Measurements from ENCODE around the gene TBRG4.

TBRG4 gene

GRCh38 chr7:45099891-45100760, 11.4 kb downstream of the TBRG4 start:
- H4K8ac ChIP-seq (ENCODE audit: low read depth, low read length), result no peak overlapping the region
- no peak for DNase-seq
- H3K27me3 ChIP-seq (ENCODE audit: insufficient read depth, low read length, poor library complexity), result no peaks in the 10 kb centered on the region
- H3K23ac ChIP-seq (ENCODE audit: low read length), result no peak overlapping the region
- peaks cover 24% of the 10 kb centered on the region for H3K36me3 ChIP-seq (ENCODE audit: control insufficient read depth, insufficient read depth, low read length)
- no peak overlapping the region for H3K9ac ChIP-seq (ENCODE audit: low read length)
- no peak overlapping the region for H3K4me3 ChIP-seq (ENCODE audit: low read length)
- no peaks in the 10 kb centered on the region for H3K79me1 ChIP-seq (ENCODE audit: low read length)
- H2BK120ac ChIP-seq (ENCODE audit: low read depth, low read length), result no peak overlapping the region
- no peak overlapping the region for H2BK15ac ChIP-seq (replicated peaks; ENCODE audit: low read depth)
- no peak overlapping the region for H2BK5ac ChIP-seq (ENCODE audit: low read length)
- no peak overlapping the region for H3K4me2 ChIP-seq (ENCODE audit: low read length)
- no peak overlapping the region for H4K5ac ChIP-seq (ENCODE audit: low read length)
- H3K27ac ChIP-seq (ENCODE audit: low read depth, low read length), result no peak overlapping the region
- H3K79me2 ChIP-seq (ENCODE audit: control insufficient read depth, insufficient read depth, low read length), result no peaks in the 10 kb centered on the region
- WGBS (ENCODE audit: extremely low coverage, insufficient coverage, low lambda C conversion rate), result no CpG with 5 or more reads among the region's 16 CpGs
- H3K56ac ChIP-seq (ENCODE audit: low read length), result no peak overlapping the region
- no peak overlapping the region for H3K18ac ChIP-seq (ENCODE audit: low read length)
- no peak overlapping the region for H2AK5ac ChIP-seq (ENCODE audit: low read length)
- no peak overlapping the region for H3K4ac ChIP-seq (ENCODE audit: low read depth, low read length)
- H3K4me1 ChIP-seq (ENCODE audit: control insufficient read depth, low read depth, low read length), result no peaks in the 10 kb centered on the region

- Histone ChIP-seq H3K4me1 (ENCODE audit: control insufficient read depth, low read depth, low read length) (no peaks in the 10 kb centered on the region), H3K4me2 (ENCODE audit: low read length) (no peak overlapping the region), H2AK5ac (ENCODE audit: low read length) (no peak overlapping the region), H2BK120ac (ENCODE audit: low read depth, low read length) (no peak overlapping the region), H3K4ac (ENCODE audit: low read depth, low read length) (no peak overlapping the region), H4K8ac (ENCODE audit: low read depth, low read length) (no peak overlapping the region), H3K79me2 (ENCODE audit: control insufficient read depth, insufficient read depth, low read length) (no peaks in the 10 kb centered on the region), H4K5ac (ENCODE audit: low read length) (no peak overlapping the region), H3K27me3 (ENCODE audit: insufficient read depth, low read length, poor library complexity) (no peaks in the 10 kb centered on the region), H3K36me3 (ENCODE audit: control insufficient read depth, insufficient read depth, low read length) (peaks cover 22% of the 10 kb centered on the region), H3K18ac (ENCODE audit: low read length) (no peak overlapping the region), H3K4me3 (ENCODE audit: low read length) (no peak overlapping the region), H3K56ac (ENCODE audit: low read length) (no peak overlapping the region), H3K79me1 (ENCODE audit: low read length) (no peaks in the 10 kb centered on the region), H2BK15ac (replicated peaks; ENCODE audit: low read depth) (no peak overlapping the region), H3K9ac (ENCODE audit: low read length) (no peak overlapping the region), H2BK5ac (ENCODE audit: low read length) (no peak overlapping the region), H3K27ac (ENCODE audit: low read depth, low read length) (no peak overlapping the region), H3K23ac (ENCODE audit: low read length) (no peak overlapping the region)
- no peak for DNase-seq
- WGBS (ENCODE audit: extremely low coverage, insufficient coverage, low lambda C conversion rate), result no CpG with 5 or more reads among the region's 10 CpGs
These were observed 12.3 kb downstream of the TBRG4 start for GRCh38 chr7:45098983-45099839.

- H3K23ac ChIP-seq (ENCODE audit: low read length), result no peak overlapping the region
- H2BK15ac ChIP-seq (replicated peaks; ENCODE audit: low read depth), result no peak overlapping the region
- no peak overlapping the region for H3K9ac ChIP-seq (ENCODE audit: low read length)
- no peaks in the 10 kb centered on the region for H3K27me3 ChIP-seq (ENCODE audit: insufficient read depth, low read length, poor library complexity)
- H2BK5ac ChIP-seq (ENCODE audit: low read length), result no peak overlapping the region
- no peak overlapping the region for H3K27ac ChIP-seq (ENCODE audit: low read depth, low read length)
- H4K5ac ChIP-seq (ENCODE audit: low read length), result no peak overlapping the region
- no peak overlapping the region for H3K4me2 ChIP-seq (ENCODE audit: low read length)
- no peak overlapping the region for H3K56ac ChIP-seq (ENCODE audit: low read length)
- no CpG with 5 or more reads among the region's 3 CpGs for WGBS (ENCODE audit: extremely low coverage, insufficient coverage, low lambda C conversion rate)
- H3K36me3 ChIP-seq (ENCODE audit: control insufficient read depth, insufficient read depth, low read length), result no peaks in the 10 kb centered on the region
- H2BK120ac ChIP-seq (ENCODE audit: low read depth, low read length), result no peak overlapping the region
- no peak overlapping the region for H4K8ac ChIP-seq (ENCODE audit: low read depth, low read length)
- no peak overlapping the region for H3K4ac ChIP-seq (ENCODE audit: low read depth, low read length)
- no peak overlapping the region for H3K18ac ChIP-seq (ENCODE audit: low read length)
- no peaks in the 10 kb centered on the region for H3K79me2 ChIP-seq (ENCODE audit: control insufficient read depth, insufficient read depth, low read length)
- no peak overlapping the region for H3K4me3 ChIP-seq (ENCODE audit: low read length)
- no peaks in the 10 kb centered on the region for H3K79me1 ChIP-seq (ENCODE audit: low read length)
- H3K4me1 ChIP-seq (ENCODE audit: control insufficient read depth, low read depth, low read length), result no peaks in the 10 kb centered on the region
- DNase-seq, result no peak
- H2AK5ac ChIP-seq (ENCODE audit: low read length), result no peak overlapping the region
These were observed 18.6 kb downstream of the TBRG4 start for GRCh38 chr7:45092931-45093235.

DNA sequence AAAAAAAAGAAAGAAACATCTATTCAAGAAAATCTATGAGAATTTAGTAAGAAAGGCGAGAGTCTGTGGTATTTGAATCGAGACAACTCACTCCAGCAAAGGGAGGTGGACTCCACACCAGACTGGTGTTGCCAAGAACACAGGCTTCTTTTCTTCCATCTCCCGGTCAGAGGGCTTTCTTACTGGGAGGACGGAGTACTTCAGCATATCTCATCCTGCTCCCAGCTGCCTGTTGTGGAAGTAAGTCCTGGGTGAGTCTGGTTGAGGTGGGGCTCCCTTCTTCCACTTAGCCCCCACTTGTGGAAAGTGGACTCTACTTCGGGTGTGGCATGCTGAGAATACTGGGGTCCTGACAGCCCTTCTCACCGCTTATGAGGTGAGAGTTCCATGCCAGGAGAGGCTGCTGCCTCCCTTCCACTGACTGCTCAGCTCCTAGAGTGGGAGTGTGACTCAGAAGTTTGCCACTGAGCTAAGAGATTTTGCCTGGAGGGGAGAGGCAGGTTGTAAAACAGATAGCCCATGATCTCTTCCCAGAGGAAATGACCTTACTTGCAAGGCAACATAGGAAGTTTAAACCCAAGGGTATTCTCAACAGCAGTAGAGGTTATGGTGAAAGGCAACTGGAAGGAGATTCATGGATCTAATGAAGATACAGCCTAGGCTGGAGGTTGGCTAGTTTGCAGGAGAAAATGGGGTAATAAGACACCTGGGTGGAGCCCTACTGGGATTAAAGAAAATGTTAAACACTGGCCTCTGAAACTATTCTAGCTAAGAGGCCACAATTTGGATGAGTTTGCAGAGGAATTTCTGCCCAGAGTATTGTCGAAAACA, 19.2 kb downstream of the TBRG4 start:
- H3K79me1 ChIP-seq (ENCODE audit: low read length), result no peaks in the 10 kb centered on the region
- H2AK5ac ChIP-seq (ENCODE audit: low read length), result no peak overlapping the region
- H3K79me2 ChIP-seq (ENCODE audit: control insufficient read depth, insufficient read depth, low read length), result no peaks in the 10 kb centered on the region
- no peaks in the 10 kb centered on the region for H3K36me3 ChIP-seq (ENCODE audit: control insufficient read depth, insufficient read depth, low read length)
- H2BK15ac ChIP-seq (replicated peaks; ENCODE audit: low read depth), result no peak overlapping the region
- H3K27me3 ChIP-seq (ENCODE audit: insufficient read depth, low read length, poor library complexity), result no peaks in the 10 kb centered on the region
- H3K4me1 ChIP-seq (ENCODE audit: control insufficient read depth, low read depth, low read length), result no peaks in the 10 kb centered on the region
- WGBS (ENCODE audit: extremely low coverage, insufficient coverage, low lambda C conversion rate), result no CpG with 5 or more reads among the region's 7 CpGs
- H3K4me3 ChIP-seq (ENCODE audit: low read length), result no peak overlapping the region
- no peak overlapping the region for H2BK120ac ChIP-seq (ENCODE audit: low read depth, low read length)
- no peak overlapping the region for H3K56ac ChIP-seq (ENCODE audit: low read length)
- no peak overlapping the region for H4K8ac ChIP-seq (ENCODE audit: low read depth, low read length)
- H3K9ac ChIP-seq (ENCODE audit: low read length), result no peak overlapping the region
- H2BK5ac ChIP-seq (ENCODE audit: low read length), result no peak overlapping the region
- H3K27ac ChIP-seq (ENCODE audit: low read depth, low read length), result no peak overlapping the region
- no peak overlapping the region for H3K4me2 ChIP-seq (ENCODE audit: low read length)
- H3K18ac ChIP-seq (ENCODE audit: low read length), result no peak overlapping the region
- DNase-seq, result peak; percentile 69
- H3K23ac ChIP-seq (ENCODE audit: low read length), result no peak overlapping the region
- H4K5ac ChIP-seq (ENCODE audit: low read length), result no peak overlapping the region
- H3K4ac ChIP-seq (ENCODE audit: low read depth, low read length), result no peak overlapping the region

DNA sequence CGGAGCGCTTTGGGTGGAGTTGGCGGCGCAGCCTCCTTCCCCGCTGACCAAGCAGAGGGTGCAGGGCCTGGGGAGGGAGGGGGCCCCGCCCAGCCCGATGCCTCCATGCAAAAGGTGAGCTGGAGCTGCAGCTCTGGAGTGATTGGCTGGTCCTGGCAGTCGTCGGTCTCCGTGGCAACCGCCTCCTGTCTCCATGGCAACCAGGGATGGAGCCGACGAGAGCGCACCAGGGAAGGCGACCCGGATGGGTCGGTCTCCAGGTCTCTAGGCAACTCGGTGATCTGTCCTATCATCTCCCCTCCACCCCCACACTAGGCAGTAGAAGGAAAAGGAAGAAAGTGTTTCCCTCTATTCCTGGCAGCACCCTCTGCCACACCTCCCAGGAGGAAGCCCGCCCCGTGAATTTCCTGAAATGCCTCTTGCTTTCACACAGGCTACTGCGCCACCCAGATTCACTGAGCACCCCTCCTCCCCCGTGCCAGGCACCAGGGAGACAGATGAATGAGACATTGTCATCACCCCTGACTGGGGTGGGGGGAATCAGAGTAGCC, 22.1 kb downstream of the TBRG4 start:
- Histone ChIP-seq H3K27ac (ENCODE audit: low read depth, low read length) (no peak overlapping the region), H4K8ac (ENCODE audit: low read depth, low read length) (no peak overlapping the region), H3K9ac (ENCODE audit: low read length) (no peak overlapping the region), H3K79me1 (ENCODE audit: low read length) (no peaks in the 10 kb centered on the region), H3K27me3 (ENCODE audit: insufficient read depth, low read length, poor library complexity) (no peaks in the 10 kb centered on the region), H3K23ac (ENCODE audit: low read length) (no peak overlapping the region), H2AK5ac (ENCODE audit: low read length) (no peak overlapping the region), H3K36me3 (ENCODE audit: control insufficient read depth, insufficient read depth, low read length) (no peaks in the 10 kb centered on the region), H3K4me3 (ENCODE audit: low read length) (no peak overlapping the region), H3K56ac (ENCODE audit: low read length) (no peak overlapping the region), H3K18ac (ENCODE audit: low read length) (no peak overlapping the region), H2BK5ac (ENCODE audit: low read length) (no peak overlapping the region), H2BK15ac (replicated peaks; ENCODE audit: low read depth) (no peak overlapping the region), H4K5ac (ENCODE audit: low read length) (no peak overlapping the region), H3K4ac (ENCODE audit: low read depth, low read length) (no peak overlapping the region), H2BK120ac (ENCODE audit: low read depth, low read length) (no peak overlapping the region), H3K4me1 (ENCODE audit: control insufficient read depth, low read depth, low read length) (no peaks in the 10 kb centered on the region), H3K4me2 (ENCODE audit: low read length) (peak overlapping the region; percentile 27), H3K79me2 (ENCODE audit: control insufficient read depth, insufficient read depth, low read length) (no peaks in the 10 kb centered on the region)
- no CpG with 5 or more reads among the region's 22 CpGs for WGBS (ENCODE audit: extremely low coverage, insufficient coverage, low lambda C conversion rate)
- peak; percentile 90 for DNase-seq
